ENCODE data around the gene NIPSNAP2. TPM values are rescaled to one million over a fixed set of nuclear protein-coding genes. Genes with fewer than 3 reads are reported as not detected.
"Not testable (repeated sequence)": the region's sequence is repeated elsewhere in the genome, so short reads cannot be mapped to it uniquely, and the experiment has no call there.

Gene NIPSNAP2
- total RNA-seq, 1 donor from 2014 or later = 39.4 TPM

- H3K4me3 Mint-ChIP-seq (ENCODE audit: unreplicated experiment) = peak overlapping the region; percentile 50
- H3K9me3 Mint-ChIP-seq (ENCODE audit: unreplicated experiment) = peaks cover 26% of the 10 kb centered on the region
- H3K27me3 Mint-ChIP-seq (ENCODE audit: unreplicated experiment) = peaks cover 5% of the 10 kb centered on the region
- TF ChIP-seq CTCF (IDR thresholded peaks at IDR 0.05; ENCODE audit: unreplicated experiment) = no peak
- H3K4me1 Mint-ChIP-seq (ENCODE audit: unreplicated experiment) = no peaks in the 10 kb centered on the region
- no peak overlapping the region for H3K27ac Mint-ChIP-seq (ENCODE audit: unreplicated experiment)
- no peak for DNase-seq (ENCODE audit: low spot score)
- H3K36me3 Mint-ChIP-seq (ENCODE audit: low read depth, unreplicated experiment) = peaks cover 33% of the 10 kb centered on the region
These were observed 24.8 kb upstream of the NIPSNAP2 start for GRCh38 chr7:55939514-55940123.

- H3K27ac Mint-ChIP-seq (ENCODE audit: unreplicated experiment) = no peak overlapping the region
- H3K27me3 Mint-ChIP-seq (ENCODE audit: unreplicated experiment) = peaks cover under 1% of the 10 kb centered on the region
- H3K4me1 Mint-ChIP-seq (ENCODE audit: unreplicated experiment) = no peaks in the 10 kb centered on the region
- peaks cover 4% of the 10 kb centered on the region for H3K9me3 Mint-ChIP-seq (ENCODE audit: unreplicated experiment)
- DNase-seq (ENCODE audit: low spot score) = no peak
- H3K36me3 Mint-ChIP-seq (ENCODE audit: low read depth, unreplicated experiment) = peaks cover 14% of the 10 kb centered on the region
- TF ChIP-seq CTCF (IDR thresholded peaks at IDR 0.05; ENCODE audit: unreplicated experiment) = no peak
- no peak overlapping the region for H3K4me3 Mint-ChIP-seq (ENCODE audit: unreplicated experiment)
These were observed 17.8 kb upstream of the NIPSNAP2 start for GRCh38 chr7:55946545-55946944.

DNA sequence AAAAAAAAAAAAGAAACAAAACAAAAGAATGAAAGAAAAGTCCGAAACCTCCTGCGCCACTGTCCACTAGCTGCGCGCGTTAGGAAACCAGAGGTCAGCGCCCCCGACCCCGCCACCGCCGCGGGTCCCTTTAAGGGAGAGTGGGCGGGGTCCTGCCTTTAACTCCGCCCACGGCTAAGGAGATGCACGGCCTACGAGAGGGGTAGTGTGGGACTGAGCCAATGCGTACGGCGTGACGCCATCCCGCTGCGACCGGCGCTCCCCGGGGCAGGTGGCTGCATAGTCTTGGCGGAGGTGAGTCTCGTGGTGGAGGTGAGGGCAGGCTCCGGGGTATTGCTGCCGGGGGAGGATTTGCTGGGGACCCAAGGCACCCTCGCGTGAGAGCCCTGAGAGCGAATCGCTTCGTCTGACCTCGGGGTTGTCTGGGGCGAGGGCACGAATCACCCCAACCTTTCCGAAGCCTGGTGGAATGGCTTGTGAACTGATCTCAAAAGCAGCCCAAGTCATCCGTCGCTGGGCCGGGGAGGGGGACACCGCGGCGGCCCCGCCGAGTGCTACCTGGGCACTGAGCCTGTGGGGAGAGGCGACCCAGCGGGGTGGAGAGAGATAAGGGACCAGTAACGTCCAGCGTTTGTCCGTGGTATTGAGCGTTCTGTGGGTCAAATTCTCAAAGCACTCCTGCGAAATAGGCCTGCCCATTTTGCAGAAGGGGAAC is 12.6 kb upstream of the NIPSNAP2 start, which contains the start of gene MRPS17:
TSS of gene MRPS17 (plus strand) at position 241 of the 715 bp plus-strand sequence. CDS start 1,319 bp downstream, outside the sequence.
- Mint-ChIP-seq H3K4me1 (ENCODE audit: unreplicated experiment) (peaks cover 9% of the 10 kb centered on the region), H3K36me3 (ENCODE audit: low read depth, unreplicated experiment) (no peaks in the 10 kb centered on the region), H3K9me3 (ENCODE audit: unreplicated experiment) (no peaks in the 10 kb centered on the region), H3K4me3 (ENCODE audit: unreplicated experiment) (peak within 1 kb of the TSS; percentile 99), H3K27ac (ENCODE audit: unreplicated experiment) (peak within 1 kb of the TSS; percentile 78), H3K27me3 (ENCODE audit: unreplicated experiment) (peaks cover 6% of the 10 kb centered on the region)
- peak; percentile 87 for DNase-seq (ENCODE audit: low spot score)
- TF ChIP-seq CTCF (IDR thresholded peaks at IDR 0.05; ENCODE audit: unreplicated experiment) = no peak

- H3K9me3 Mint-ChIP-seq (ENCODE audit: unreplicated experiment); DNase-seq (ENCODE audit: low spot score); H3K27me3 Mint-ChIP-seq (ENCODE audit: unreplicated experiment); H3K36me3 Mint-ChIP-seq (ENCODE audit: low read depth, unreplicated experiment); H3K4me1 Mint-ChIP-seq (ENCODE audit: unreplicated experiment): not testable (repeated sequence)
- H3K27ac Mint-ChIP-seq (ENCODE audit: unreplicated experiment) = peak overlapping the region; percentile 78
- H3K4me3 Mint-ChIP-seq (ENCODE audit: unreplicated experiment) = peak overlapping the region; percentile 99
These were observed 12.1 kb upstream of the NIPSNAP2 start for GRCh38 chr7:55952352-55952671.

DNA sequence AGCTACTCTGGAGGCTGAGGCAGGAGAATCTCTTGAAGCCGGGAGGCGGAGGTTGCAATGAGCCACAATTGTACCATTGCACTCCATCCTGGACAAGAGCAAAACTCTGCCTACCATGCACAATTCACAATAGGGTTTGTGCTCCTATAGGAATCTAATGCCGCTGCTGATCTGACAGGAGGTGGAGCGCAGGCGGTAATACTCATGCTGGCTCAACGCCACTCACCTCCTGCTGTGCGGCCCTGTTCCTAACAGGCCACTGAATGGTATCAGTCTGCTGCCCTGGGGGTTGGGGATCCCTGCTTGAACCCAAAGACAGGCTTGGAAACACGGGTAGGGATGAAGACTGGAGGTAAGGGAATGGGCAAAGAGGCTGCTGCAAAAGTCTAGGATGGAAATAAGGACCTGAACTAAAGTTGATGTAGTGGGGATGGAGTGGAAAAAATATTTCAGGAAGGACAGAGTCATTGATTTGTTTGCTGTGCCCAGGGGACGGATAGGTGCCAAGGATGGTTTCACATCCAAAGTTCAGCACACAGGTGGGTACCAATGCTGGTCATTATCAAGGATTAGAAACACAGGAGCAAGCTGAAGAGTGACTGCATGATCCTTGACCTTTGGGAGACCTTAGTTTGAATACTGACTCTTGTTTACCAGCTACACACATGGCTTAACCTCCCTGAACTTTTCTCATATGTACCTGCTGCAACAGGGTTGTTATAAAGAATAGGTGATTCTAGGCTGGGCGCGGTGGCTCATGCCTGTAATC is 10.5 kb upstream of the NIPSNAP2 start:
- DNase-seq (ENCODE audit: low spot score) = no peak
- Mint-ChIP-seq H3K4me3 (ENCODE audit: unreplicated experiment) (no peak overlapping the region), H3K27ac (ENCODE audit: unreplicated experiment) (no peak overlapping the region), H3K9me3 (ENCODE audit: unreplicated experiment) (no peaks in the 10 kb centered on the region), H3K4me1 (ENCODE audit: unreplicated experiment) (peaks cover 9% of the 10 kb centered on the region), H3K36me3 (ENCODE audit: low read depth, unreplicated experiment) (no peaks in the 10 kb centered on the region), H3K27me3 (ENCODE audit: unreplicated experiment) (peaks cover 8% of the 10 kb centered on the region)
- no peak for TF ChIP-seq CTCF (IDR thresholded peaks at IDR 0.05; ENCODE audit: unreplicated experiment)

All from endothelial cell (in vitro differentiated cells).